ENCODE data around the gene ANKRD49. TPM values are rescaled to one million over a fixed set of nuclear protein-coding genes. Genes with fewer than 3 reads are reported as not detected.

ANKRD49 gene
- total and polyA plus RNA-seq, 2 donors = 18.1 to 34.5 TPM

DNA sequence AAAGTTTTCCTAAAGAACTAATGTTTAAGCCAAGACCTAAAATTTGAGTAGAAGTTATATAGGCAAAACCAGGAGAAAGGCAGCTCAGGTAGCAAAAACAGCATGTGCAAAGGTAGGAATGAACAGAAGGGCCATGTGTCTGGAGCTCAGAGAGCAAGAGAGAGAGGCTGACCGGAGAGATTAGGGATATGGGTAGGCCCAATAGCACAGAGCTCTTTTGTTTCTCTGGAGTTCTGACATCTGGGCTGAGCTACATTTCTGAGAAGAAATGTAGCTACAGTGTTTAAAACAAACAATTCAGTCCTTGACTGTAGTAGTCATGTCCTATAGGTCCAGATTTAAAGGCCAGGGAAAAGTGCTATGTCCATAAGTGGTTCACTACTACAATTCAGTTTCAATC lies 22.9 kb downstream of the ANKRD49 start:
- Histone ChIP-seq H3K36me3 (ENCODE audit: insufficient read depth) (no peaks in the 10 kb centered on the region), H3K4me3 (ENCODE audit: low read depth, low read length) (no peak overlapping the region), H3K27ac (ENCODE audit: low read depth) (no peak overlapping the region), H3K4me1 (ENCODE audit: insufficient read depth) (no peaks in the 10 kb centered on the region)
- DNase-seq (ENCODE audit: extremely low spot score) = no peak
- WGBS = 45% methylated on average over 1 of the region's 1 CpG

DNA sequence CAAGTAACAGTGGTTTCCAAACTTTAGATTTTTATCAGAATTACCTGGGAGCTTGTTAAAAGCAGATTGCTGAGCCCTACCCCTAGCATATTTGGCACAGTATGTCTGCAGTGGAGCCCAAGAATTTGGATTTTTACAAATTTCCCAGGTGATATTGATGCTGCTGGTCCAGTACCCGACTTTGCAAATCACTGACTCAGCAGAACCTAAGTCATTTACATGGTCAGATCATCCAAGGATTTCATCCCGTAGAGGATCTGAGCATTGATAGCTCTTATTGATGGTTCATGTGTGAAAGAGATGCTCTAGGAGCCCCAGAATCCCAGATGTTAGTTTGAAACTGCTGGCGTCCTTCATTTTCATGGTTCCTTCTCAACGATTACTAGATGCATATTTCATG lies 24.5 kb downstream of the ANKRD49 start:
- Histone ChIP-seq H3K27ac (ENCODE audit: low read depth) (no peak overlapping the region), H3K4me1 (ENCODE audit: insufficient read depth) (no peaks in the 10 kb centered on the region), H3K36me3 (ENCODE audit: insufficient read depth) (no peaks in the 10 kb centered on the region), H3K4me3 (ENCODE audit: low read depth, low read length) (no peak overlapping the region)
- WGBS = 80% methylated on average over 4 of the region's 4 CpGs
- DNase-seq (ENCODE audit: extremely low spot score) = no peak

GRCh38 chr11:94519478-94520084 lies 25.8 kb downstream of the ANKRD49 start:
- Histone ChIP-seq H3K27ac (ENCODE audit: low read depth) (no peak overlapping the region), H3K4me3 (ENCODE audit: low read depth, low read length) (no peak overlapping the region), H3K4me1 (ENCODE audit: insufficient read depth) (no peaks in the 10 kb centered on the region), H3K36me3 (ENCODE audit: insufficient read depth) (no peaks in the 10 kb centered on the region)
- DNase-seq (ENCODE audit: extremely low spot score) = no peak
- WGBS = 14% methylated on average over 5 of the region's 5 CpGs

DNA sequence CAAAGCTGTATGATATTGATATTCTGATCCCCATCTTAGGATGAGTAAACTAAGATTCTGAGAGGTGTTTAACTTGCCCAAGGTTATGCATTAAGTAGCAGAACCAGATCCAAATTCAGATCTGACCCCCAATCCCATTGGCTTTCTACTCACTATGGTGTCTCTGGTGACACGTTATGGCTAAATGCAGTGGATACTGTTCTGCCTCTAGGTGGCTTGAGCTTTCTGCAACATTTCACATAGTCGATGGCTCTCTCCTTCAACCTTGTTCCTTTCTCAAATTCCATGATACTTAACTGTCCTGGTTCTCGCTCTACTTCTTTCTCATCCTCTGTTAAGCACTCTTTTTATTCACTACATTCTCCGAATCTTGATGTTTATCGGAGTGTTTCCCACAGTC lies 27.9 kb downstream of the ANKRD49 start:
- Histone ChIP-seq H3K27ac (ENCODE audit: low read depth) (no peak overlapping the region), H3K4me3 (ENCODE audit: low read depth, low read length) (no peak overlapping the region), H3K4me1 (ENCODE audit: insufficient read depth) (no peaks in the 10 kb centered on the region), H3K36me3 (ENCODE audit: insufficient read depth) (no peaks in the 10 kb centered on the region)
- WGBS = 65% methylated on average over 5 of the region's 5 CpGs
- DNase-seq (ENCODE audit: extremely low spot score) = no peak

DNA sequence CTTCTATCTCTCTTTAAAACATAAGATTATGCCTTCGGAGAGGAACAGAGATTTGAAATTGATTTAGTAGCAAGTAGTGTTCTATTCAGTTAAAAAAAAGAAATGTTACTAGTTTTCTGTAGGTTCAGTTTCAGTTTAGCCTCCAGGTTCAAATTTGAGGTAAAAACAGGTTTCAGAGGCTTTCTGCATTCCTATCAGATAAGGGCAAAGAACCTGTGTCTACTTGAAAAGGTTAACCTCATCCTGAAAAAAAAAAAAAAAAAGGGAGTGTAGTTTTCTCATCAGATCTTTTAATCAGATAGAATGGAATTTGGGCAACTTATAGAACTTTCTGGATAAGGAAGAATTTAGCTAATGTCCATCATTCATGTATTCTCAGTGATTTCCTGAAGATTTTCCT lies 30.6 kb downstream of the ANKRD49 start:
- Histone ChIP-seq H3K4me3 (ENCODE audit: low read depth, low read length) (no peak overlapping the region), H3K4me1 (ENCODE audit: insufficient read depth) (no peaks in the 10 kb centered on the region), H3K27ac (ENCODE audit: low read depth) (no peak overlapping the region), H3K36me3 (ENCODE audit: insufficient read depth) (no peaks in the 10 kb centered on the region)
- WGBS = 76% methylated on average over 1 of the region's 1 CpG
- DNase-seq (ENCODE audit: extremely low spot score) = no peak

DNA sequence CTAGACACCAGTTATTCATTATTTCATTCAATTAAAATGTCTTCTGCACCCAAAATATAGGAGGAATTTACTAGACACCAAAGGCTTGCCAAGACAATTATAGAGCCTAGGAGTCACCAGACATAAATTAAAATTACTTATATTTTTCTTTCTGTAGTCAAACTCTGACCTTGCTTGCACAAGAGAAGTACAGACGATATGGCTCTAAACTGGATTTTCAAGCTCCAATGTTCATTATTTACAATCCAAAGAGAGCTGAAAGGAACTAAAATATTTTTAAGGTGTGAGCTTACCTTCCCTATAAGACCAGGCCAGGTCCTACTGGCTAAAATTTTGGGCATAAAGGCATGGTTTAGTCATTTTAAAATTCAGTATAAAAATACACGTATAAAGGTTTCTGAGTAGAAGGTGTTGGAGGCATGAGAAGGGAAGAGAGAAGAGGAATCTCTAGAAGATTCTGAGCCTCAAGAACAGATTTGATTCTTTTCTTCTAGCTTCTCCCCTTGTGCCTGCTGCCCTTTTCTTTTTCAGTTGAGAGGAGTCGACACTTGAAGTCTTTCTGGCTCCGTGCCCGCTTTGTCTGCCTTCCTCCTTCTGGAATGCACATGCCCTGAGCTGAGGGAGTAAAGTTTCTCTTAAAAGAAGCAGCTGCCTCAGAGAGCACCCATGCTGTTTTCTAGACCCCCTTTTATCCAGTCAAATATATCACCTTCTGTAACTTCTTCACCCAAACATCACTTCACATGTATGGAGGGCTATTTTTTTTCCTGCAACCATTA lies 32.0 kb downstream of the ANKRD49 start:
- WGBS = 36% methylated on average over 5 of the region's 5 CpGs
- DNase-seq (ENCODE audit: extremely low spot score) = peak; percentile 41
- Histone ChIP-seq H3K4me1 (ENCODE audit: insufficient read depth) (no peaks in the 10 kb centered on the region), H3K27ac (ENCODE audit: low read depth) (no peak overlapping the region), H3K36me3 (ENCODE audit: insufficient read depth) (no peaks in the 10 kb centered on the region), H3K4me3 (ENCODE audit: low read depth, low read length) (no peak overlapping the region)

DNA sequence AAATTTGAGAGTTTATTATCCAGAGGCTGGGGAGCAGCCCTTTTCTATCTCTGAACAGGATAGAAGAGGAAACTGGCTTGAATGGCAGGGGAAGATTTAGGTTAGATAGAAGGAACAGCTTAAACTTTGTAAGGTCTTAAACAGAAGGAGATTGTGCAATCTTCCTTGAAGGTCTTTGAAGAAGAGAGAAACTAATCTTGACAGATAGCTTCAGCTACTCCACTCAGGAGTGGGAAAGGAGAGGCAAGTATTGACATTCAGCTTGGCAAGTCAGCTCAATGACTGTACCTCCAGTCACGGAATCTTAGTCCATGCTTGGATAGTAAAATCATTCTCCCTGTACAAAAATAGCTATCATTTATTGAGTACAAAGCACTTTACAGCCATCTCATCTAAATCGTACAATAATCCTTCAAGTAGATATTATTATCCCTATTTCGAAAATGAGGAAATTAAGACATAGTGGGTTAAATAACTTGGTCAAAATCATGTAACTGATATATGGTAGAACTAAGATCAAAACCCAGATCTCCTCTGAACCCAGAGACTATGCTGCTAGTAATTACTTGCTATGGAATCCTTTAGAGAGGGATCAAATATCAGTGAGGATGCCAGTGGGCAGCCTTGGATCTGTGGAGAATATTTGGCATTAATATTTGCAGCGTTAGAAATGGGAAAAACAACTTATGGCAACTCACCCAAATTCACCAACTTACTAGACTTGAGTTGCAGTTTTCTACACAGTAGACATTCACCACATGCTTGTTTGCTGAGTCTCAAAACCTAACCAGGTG lies 33.1 kb downstream of the ANKRD49 start:
- no peak for DNase-seq (ENCODE audit: extremely low spot score)
- no peak overlapping the region for H3K4me3 ChIP-seq (ENCODE audit: low read depth, low read length)
- no peak overlapping the region for H3K27ac ChIP-seq (ENCODE audit: low read depth)
- H3K4me1 ChIP-seq (ENCODE audit: insufficient read depth) = no peaks in the 10 kb centered on the region
- WGBS = 67% methylated on average over 4 of the region's 4 CpGs
- no peaks in the 10 kb centered on the region for H3K36me3 ChIP-seq (ENCODE audit: insufficient read depth)

DNA sequence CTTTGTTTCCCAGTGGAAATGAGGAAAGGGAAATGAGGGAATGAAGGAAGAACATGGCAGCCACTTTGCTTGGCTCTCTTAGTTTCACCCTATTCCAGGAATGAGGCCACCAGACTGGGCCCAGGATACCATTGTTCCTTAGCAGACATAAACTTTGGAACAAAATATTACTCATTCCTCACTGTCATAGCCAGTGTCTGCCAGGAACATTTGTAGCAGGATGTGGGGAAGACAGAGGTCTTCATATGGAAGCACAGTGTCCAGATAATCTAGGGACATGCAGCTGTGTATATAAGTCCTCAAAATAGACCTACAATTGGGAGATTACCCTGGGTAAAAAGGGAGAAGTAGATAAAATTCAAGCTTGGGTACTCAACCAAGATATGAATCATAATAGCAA lies 34.8 kb downstream of the ANKRD49 start:
- Histone ChIP-seq H3K27ac (ENCODE audit: low read depth) (no peak overlapping the region), H3K36me3 (ENCODE audit: insufficient read depth) (no peaks in the 10 kb centered on the region), H3K4me1 (ENCODE audit: insufficient read depth) (no peaks in the 10 kb centered on the region), H3K4me3 (ENCODE audit: low read depth, low read length) (no peak overlapping the region)
- DNase-seq (ENCODE audit: extremely low spot score) = no peak

DNA sequence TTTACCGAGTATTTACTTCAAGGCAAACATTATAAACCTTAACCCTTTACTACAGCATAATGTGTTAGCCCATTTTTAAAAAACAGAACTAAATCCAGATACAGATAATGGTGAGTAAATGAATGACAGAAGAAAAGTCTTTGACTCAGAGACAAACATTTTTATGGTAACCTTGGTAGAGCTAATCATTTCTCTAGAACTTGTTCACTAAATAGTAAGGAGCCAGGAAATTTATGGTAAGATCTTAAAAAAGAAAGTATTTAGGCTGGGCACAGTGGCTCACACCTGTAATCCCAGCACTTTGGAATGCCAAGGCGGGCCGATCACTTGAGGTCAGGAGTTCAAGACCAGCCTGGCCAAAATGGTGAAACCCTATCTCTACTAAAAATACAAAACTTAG lies 38.4 kb downstream of the ANKRD49 start:
- Histone ChIP-seq H3K27ac (ENCODE audit: low read depth) (no peak overlapping the region), H3K36me3 (ENCODE audit: insufficient read depth) (no peaks in the 10 kb centered on the region), H3K4me3 (ENCODE audit: low read depth, low read length) (no peak overlapping the region), H3K4me1 (ENCODE audit: insufficient read depth) (no peaks in the 10 kb centered on the region)
- DNase-seq (ENCODE audit: extremely low spot score) = no peak
- WGBS = 84% methylated on average over 3 of the region's 3 CpGs

GRCh38 chr11:94533206-94533605 lies 39.4 kb downstream of the ANKRD49 start:
- Histone ChIP-seq H3K4me1 (ENCODE audit: insufficient read depth) (no peaks in the 10 kb centered on the region), H3K27ac (ENCODE audit: low read depth) (no peak overlapping the region), H3K4me3 (ENCODE audit: low read depth, low read length) (no peak overlapping the region), H3K36me3 (ENCODE audit: insufficient read depth) (no peaks in the 10 kb centered on the region)
- DNase-seq (ENCODE audit: extremely low spot score) = no peak
- WGBS = 90% methylated on average over 1 of the region's 1 CpG

GRCh38 chr11:94533696-94534630 lies 40.2 kb downstream of the ANKRD49 start:
- Histone ChIP-seq H3K4me1 (ENCODE audit: insufficient read depth) (no peaks in the 10 kb centered on the region), H3K36me3 (ENCODE audit: insufficient read depth) (no peaks in the 10 kb centered on the region), H3K27ac (ENCODE audit: low read depth) (no peak overlapping the region), H3K4me3 (ENCODE audit: low read depth, low read length) (no peak overlapping the region)
- 64% methylated on average over 6 of the region's 6 CpGs for WGBS
- DNase-seq (ENCODE audit: extremely low spot score) = no peak

GRCh38 chr11:94536386-94536785 lies 42.6 kb downstream of the ANKRD49 start:
- Histone ChIP-seq H3K36me3 (ENCODE audit: insufficient read depth) (no peaks in the 10 kb centered on the region), H3K4me1 (ENCODE audit: insufficient read depth) (no peaks in the 10 kb centered on the region), H3K27ac (ENCODE audit: low read depth) (no peak overlapping the region), H3K4me3 (ENCODE audit: low read depth, low read length) (no peak overlapping the region)
- no peak for DNase-seq (ENCODE audit: extremely low spot score)

GRCh38 chr11:94537031-94537600 lies 43.3 kb downstream of the ANKRD49 start:
- no peak for DNase-seq (ENCODE audit: extremely low spot score)
- Histone ChIP-seq H3K4me3 (ENCODE audit: low read depth, low read length) (no peak overlapping the region), H3K36me3 (ENCODE audit: insufficient read depth) (no peaks in the 10 kb centered on the region), H3K27ac (ENCODE audit: low read depth) (no peak overlapping the region), H3K4me1 (ENCODE audit: insufficient read depth) (no peaks in the 10 kb centered on the region)
- 33% methylated on average over 3 of the region's 3 CpGs for WGBS
